GM21447 (cell line): ENCODE data around the gene TJP3.

Experiments
- ATAC-seq: cut with Tn5 transposase; IDR thresholded peaks from one replicate; pipeline ENCODE4 v1.9.1; 2021; ENCODE audit not compliant: unreplicated experiment

Gene TJP3

DNA sequence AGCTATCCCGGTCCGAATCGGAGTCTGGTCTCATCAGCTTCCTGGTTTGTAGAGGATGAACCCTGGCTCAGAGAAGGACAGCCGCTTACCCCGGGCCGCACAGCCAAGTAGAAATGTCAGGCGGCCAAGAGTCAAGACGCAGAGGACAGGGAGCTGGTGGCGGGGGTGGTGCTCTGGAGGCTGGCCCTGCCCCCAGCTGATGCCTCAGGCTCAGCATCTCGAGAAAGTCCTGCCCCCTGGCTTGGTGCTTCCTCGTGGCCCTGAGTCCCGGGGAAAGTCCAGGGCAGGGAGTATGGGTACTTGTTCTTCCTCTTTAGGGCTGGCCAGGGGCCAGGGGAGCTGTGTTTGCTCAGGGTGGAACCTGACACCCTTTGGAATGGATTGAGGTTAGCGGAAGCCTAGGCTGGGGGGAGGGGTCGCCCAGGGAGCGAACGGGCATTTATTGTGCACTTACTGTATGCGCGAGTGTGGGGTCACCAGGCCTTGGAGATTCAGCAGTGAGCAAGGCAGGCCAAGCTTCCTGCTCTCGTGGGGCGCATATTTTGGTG lies 2.2 kb downstream of the TJP3 start:
- ATAC-seq = no peak

DNA sequence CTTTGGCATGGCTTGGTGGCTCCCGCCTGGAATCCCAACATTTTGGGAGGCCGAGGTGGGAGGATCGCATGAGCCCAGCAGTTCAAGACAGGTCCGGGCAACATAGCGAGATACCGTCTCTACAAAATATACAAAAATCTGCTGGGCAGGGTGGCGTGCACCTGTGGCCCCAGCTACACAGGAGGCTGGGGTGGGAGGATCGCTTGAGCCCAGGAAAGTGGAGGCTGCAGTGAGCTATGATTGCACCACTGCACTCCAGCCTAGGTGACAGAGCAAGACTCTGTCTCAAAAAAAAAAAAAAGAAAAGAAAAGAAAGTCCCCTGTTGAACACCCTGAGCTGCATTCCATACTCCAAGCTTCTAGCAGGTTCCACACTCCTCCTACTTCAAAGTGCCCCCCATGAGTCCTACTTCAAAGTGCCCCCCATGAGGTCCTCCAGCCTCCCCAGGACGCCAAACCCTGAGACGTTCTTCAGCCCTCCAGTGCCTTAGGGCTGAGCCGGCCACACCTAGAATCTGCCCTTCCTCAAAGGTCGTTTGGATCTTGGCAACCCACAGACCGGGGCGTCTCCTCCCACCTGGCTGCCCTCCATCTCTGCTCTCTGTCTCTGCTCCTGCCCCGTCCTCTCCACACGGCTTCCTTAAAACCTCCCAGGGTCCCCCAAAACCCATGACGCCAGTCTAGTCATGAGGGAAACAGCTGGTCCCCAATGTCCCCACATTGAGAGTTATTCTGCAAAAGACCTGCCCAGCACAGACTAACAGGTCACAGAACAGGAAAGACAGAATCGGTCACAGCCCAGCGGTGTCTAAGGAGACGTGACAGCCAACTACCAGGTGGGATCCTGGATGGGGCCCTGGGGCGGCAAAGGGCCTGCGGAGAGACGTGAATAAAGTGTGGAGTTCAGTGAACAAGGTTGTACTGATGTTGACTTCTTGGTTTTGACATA lies 4.8 kb downstream of the TJP3 start:
- no peak for ATAC-seq

DNA sequence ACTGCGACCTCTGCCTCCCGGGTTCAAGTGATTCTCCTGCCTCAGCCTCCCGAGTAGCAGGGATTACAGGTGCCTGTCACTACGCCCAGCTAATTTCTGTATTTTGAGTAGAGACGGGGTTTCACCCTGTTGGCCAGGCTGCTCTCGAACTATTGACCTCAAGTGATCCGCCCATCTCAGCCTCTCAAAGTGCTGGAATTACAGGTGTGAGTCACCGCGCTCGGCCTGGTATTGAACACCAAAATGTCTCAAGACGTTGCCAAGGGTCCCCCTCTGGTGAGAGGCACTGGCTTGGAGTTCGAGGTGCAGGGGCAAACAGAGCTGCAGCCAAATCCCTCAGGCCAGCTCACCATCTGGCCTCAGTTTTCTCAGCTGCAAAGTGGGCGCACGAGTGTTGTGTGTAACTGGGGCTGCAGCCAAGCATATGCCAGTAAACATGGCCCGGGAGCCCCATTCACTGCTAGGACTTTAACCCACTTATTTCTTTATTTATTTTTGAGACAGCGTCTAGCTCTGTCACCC lies 8.0 kb downstream of the TJP3 start:
- no peak for ATAC-seq

DNA sequence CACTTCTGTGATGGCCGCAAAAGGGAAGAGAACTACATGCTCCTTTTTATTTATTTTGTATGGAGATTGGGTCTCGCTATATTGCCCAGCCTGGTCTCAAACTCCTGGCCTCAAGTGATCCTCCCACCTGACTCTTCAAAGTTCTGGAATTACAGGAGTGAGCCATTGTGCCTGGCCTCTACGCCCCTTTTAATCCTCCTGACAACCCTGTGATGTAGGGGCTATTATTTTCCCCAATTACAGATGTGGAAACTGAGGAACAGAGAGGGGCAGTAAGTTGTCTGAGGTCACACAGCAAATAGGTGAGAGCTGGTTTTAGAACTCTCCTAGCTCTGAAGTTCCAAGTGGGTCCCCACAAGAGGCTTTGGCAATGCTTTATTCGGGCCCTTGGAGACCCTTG lies 11.7 kb downstream of the TJP3 start:
- ATAC-seq = no peak

DNA sequence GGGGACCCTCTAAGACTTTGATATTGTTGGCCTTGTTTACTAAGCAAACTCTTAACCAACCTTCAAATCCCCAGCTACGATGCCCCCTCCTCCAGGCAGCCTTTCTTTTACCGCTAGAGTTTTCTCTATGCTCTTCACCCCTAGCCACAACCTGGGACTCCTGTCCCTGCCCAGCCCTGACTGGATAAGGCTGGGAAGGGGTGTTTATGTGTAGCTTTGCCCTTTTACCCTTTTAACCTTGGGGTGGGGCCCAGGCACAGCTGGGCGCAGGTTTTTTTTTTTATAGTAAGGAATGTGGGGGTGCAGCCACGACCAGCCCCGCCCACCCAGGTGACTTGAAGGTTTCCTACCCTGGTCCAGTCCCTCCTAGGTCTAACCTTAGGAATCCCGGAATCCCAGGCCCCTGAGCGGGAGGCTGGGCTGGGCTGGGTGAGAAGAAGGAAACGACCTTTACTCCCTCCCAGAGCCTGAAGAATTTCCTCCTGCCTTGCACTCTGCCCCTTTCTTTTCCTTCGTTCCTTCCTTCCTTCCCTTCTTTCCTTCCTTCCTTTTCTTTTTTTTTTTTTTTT lies 12.2 kb downstream of the TJP3 start:
- ATAC-seq = no peak

DNA sequence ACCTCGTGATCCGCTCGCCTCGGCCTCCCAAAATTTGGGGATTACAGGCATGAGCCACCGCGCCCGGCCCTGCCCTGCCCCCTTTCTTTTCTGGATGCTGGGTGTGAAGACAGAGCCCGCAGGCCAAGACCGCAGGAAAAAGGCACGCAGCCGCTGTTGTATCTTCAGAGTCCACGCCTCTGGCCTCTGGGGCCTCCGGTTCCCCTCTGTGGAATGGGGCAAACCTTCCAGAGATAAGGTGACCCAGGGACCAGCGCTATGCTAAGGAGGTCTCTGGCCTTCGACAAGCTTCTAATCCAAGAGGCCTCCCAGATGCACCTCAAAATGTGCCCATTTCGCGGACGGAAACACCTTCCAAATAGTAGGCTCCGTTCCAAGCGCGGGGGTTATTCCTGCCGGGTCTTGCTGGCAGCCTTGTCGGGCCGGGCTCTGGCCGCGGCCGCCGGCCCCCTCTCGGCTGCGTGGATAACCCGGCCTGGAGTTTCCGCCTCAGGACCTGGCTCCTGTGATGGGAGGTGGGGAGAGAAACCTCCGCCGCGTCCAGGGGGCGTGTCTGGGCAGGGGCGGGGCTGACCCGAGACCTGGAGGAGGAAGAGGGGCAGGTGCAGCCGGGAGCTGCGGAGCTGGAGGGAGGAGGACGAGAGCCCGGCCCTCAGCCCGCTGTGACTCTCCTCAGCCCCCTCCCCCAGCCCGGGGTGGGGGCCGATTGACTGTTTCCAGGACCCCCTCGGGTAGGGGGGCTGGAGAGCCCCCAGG lies 13.1 kb downstream of the TJP3 start:
- no peak for ATAC-seq

DNA sequence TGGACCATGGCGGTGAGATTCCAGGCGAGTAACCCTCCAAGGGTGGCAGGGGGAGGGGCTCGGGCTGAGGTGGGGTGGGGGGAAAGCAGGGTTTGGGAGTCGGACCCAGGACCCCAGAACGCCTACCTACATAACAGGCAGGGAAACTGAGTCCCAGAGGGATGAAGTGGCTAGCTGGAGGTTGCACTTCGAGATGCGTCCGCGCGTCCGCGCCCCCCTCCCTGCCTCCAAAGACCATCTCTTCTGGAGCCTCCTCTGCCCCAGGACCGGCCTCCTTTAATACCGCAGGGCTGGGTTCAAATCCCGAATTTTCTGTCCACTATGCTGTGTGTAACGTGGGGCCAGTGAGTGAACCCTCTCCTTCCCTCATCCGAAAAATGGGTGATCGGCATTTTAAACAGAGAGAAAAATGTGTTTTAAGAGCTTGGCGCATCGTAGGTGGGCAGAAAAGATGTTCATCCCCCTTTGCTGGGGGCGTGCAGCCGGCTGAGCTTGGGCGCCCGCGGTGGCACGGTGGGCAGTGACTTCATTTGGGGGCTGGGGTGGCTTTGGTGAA lies 13.8 kb downstream of the TJP3 start:
- no peak for ATAC-seq

DNA sequence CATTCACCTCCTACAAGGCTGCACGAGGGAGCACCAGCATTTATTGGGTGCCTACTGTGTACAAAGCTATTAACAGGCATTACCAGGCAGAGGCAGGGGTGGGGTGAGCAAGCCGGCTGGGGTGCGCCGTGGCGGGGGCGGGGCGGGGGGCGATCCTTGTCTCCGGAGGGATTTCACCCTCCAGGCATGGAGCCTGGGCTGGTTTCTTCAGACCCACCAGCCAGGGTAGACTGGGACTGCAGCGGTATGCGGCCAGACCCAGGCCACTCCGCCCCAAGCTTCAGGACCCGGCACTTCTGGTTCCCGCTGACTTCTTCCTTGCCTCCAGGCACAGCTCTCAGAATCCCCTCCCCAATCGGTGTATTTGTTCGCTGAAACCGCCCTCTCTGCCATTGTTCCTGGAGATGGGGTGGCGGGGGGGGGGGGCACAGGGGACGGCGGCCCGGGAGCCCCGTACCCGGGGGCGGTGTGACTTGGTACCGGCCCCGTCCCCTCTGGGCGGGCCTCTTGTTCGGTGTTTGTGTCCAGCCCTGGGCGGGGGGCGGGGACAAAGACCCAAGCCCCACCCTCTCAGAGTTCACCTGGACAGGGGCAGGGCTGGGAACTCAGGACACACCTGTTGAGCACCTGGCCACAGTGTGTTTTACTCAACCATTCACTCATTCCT lies 14.4 kb downstream of the TJP3 start:
- ATAC-seq = no peak

DNA sequence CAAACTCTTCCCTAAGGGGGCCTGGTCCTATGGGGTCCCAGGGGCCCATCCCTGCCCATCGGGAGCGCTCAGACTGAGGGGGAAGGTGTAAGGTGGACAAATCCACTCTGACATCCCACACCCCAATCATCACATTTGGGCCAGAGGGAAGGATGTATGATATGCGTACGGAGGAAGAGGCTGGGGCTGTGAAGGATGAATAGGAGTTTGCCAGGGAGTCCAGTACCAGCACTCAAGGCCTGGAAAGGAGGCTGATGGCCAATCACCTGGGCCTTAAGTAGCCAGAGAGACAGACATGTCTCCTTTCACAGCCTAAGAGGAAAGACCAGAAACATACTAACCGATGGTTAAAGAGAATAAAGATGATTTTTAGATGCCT lies 14.9 kb downstream of the TJP3 start:
- ATAC-seq = no peak

DNA sequence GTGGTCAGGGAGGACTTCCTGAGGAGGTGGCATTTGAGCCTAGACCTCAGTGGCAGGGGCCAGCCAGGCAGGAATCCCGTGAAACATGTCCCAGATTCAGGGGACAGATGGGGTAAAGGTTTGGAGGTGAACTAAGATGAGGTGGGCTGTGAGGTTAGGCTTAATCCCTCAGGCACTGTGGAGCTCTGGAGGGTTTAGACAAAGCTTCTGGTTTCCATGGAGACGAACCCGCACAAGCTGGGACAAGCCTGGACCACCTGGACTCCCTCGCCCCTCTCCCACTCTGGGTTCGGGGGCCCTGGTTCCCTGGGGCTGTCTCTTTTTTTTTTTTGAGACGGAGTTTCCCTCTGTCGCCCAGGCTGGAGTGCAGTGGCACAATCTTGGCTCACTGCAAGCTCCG lies 15.7 kb downstream of the TJP3 start:
- no peak for ATAC-seq

DNA sequence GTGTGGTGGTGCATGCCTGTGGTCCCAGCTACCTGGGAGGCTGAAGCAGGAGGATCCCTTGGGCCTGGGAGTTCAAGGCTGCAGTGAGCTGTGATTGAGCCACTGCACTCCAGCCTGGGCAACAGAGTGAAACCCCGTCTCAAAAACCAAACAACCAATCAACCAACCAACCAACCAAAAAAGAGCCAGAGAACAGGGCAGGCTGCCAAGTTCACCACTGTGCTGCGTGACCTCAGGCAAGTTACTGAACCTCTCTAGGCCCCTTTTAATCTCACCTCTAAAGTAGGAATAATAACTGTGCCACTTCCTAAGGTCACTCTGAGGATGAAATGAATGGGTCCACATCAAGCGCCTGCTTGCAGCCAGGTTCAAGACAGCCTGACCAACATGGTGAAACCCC lies 16.9 kb downstream of the TJP3 start:
- ATAC-seq = no peak

DNA sequence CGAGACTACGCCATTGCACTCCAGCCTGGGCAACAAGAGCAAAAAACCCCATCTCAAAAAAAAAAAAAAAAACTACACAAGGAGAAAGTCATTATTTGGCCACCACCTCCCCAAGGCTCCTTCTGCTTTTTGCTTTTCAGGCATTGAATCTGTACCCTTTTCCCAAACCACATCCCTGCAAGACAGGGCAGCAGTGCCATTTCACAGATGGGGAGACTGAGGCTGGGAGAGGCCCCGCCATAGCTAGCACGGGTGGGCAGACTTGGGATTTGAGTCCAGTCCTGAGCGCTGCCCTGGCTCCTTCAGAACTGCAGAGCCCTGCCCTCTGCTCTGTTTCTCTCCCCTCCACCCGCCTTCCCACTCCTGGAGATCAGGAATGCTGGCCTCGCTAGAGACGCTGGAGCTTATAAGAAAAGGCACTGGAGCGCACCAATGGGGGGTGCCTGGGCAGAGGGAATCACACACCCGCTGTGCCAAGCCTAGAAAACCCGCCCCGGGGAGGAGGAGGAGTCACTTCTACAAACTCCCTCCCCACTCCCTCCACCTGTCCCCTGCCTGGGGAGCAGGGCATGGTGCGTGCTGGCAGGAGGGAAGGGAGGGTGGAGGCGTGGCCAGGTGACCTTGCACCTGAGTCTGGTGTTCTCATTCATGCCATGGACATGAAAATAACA lies 17.6 kb downstream of the TJP3 start:
- ATAC-seq = no peak

DNA sequence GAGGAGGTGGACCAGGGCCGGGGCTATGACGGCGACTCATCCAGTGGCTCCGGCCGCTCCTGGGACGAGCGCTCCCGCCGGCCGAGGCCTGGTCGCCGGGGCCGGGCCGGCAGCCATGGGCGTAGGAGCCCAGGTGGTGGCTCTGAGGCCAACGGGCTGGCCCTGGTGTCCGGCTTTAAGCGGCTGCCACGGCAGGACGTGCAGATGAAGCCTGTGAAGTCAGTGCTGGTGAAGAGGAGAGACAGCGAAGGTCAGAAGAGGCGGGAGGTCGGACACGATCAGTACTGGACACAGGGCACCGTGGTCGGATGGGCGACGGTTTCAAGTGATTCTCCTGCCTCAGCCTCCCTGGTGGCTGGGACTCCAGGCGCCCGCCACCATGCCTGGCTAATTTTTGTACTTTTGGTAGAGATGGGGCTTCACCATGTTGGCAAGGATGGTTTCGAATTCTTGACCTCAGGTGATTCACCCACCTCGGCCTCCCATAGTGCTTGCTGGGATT lies 22.3 kb downstream of the TJP3 start:
- no peak for ATAC-seq

DNA sequence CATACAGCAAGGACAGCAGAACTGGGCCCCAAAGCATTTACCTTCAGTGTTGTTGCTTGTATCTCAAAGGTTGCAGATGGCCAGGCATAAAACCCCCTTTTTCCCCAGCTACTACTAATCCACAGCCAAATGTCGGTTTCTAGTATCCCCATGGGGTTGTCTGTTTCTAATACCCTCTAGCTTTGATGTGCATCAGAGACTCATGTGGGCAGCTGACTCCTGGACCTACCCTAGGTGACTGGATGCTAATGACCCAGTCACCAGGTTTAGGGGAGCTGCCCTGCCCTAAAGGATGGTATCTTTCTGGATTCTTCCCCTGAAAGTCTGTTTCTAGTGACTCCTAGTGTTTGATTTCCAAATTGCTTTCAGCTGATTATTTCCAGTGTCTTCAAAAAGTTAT lies 23.9 kb downstream of the TJP3 start:
- no peak for ATAC-seq

DNA sequence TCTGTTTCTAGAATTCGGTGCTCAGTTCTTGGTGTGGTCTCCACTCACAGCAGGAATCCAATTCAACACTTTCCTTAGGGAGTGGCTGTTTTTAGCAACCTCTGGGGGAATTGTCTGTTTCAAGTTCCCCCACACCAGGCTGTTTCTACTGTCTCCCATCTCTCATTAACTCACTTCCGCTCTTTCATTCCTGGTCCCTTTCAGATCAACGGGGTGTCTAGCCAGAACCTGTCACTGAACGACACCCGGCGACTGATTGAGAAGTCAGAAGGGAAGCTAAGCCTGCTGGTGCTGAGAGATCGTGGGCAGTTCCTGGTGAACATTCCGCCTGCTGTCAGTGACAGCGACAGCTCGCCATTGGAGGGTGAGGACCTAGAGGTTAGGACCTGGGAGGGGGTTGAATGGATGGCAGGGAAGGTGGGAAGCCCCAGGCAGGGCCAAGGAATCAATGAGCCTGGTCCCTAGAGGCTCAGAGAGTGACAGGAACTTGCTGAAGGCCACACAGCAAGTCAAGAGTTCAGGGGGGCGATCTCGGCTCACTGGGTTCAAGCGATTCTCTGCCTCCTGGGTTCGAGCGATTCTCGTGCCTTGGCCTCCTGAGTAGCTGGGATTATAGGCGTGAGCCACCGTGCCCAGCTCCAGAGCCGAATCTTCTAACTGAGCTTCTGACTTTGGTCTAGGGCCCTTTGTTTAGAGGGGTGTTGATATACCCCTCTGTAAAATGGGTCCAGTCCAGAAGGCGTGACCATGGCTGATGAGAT lies 25.5 kb downstream of the TJP3 start:
- ATAC-seq = no peak

DNA sequence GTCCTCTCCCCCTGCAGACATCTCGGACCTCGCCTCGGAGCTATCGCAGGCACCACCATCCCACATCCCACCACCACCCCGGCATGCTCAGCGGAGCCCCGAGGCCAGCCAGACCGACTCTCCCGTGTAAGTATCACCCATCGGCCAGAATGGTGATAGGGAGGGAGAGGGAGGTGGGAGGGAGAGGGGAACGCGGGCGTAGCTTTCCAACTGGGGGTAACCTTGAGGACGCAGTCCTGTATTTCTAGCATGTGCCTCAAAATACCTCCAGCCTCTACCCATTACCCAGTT lies 26.1 kb downstream of the TJP3 start:
- ATAC-seq = no peak

DNA sequence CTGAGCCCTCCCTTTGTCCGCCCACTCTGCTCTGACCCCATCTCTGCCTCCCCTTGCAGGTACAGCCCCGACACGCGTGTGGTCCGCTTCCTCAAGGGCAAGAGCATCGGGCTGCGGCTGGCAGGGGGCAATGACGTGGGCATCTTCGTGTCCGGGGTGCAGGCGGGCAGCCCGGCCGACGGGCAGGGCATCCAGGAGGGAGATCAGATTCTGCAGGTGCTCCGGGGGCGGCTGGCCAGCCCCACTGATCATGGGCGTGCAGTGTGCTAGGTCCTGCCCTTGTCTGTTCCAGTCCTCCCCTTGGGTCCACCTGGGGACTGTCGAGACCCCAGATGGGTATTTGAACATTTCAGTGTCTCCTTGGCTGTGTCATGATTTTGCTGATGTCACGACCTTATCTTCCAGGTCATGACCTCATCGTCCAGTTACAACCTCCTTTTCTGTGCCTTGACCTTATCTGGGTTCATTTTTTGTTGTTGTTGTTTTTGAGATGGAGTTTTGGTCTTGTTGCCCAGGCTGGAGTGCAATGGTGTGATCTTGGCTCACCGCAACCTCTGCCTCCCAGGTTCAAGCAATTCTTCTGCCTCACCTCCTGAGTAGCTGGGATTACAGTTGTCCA lies 28.0 kb downstream of the TJP3 start:
- no peak for ATAC-seq

DNA sequence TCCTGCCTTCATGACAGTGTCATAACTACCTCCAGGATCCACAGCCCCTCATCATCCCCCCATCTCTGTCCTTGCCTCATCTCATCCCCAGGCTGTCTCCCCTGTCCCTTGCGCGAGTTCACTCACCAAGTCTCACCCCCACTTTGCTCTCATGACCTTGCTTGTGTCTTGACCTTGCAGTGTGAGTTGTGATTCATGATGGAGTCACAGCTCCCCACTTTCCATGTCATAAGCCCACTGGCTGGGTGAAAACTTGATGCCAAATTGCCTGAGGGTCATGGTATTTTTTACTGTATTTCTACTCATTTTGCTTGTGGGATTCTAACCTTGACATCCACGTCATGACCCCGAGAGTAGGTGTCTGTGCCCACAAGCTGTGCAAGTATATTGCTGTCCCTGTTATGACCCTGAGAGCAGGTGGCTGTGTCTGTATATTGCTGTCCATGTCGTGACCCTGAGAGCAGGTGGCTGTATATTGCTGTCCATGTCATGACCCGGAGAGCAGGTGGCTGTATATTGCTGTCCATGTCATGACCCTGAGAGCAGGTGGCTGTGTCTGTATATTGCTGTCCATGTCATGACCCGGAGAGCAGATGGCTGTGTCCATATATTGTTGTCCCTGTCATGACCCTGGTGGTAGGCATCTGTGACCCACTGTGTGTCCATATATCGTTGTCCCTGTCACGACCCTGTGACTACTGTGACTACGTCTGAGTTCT lies 29.5 kb downstream of the TJP3 start:
- ATAC-seq = no peak
